PC-3 (cell line): ENCODE results near the gene MAP1LC3B2. TPM values are rescaled to one million over a fixed set of nuclear protein-coding genes. Genes with fewer than 3 reads are reported as not detected.

Experiments used
- ATAC-seq: fragments of 200-7000 bp; cut with Tn5 transposase; 2 replicates; pipeline ENCODE4 v1.9.1; 2020; ENCODE audit warnings: mild to moderate bottlenecking, moderate library complexity
- BruUV-seq: library from RNA; stranded (reverse); fragments of 400-500 nt; replicated peaks from 2 replicates; lab custom pipeline; 2021; lab: Mats Ljungman, UMichigan
- CTCF ChIA-PET: fragments of 300-600 bp; sonication (Branson Sonifier 250); formaldehyde crosslinking; loops from one replicate; lab custom pipeline; 2022; ENCODE audit warnings: antibody characterized with exemption; lab: Charles Lee
- POLR2A ChIA-PET: fragments of 300-600 bp; sonication (Branson Sonifier 250); formaldehyde crosslinking; loops from one replicate; lab custom pipeline; 2022; ENCODE audit warnings: antibody characterized with exemption; ENCODE audit not compliant: unreplicated experiment; lab: Charles Lee
- DNase-seq: peaks from one replicate; pipeline ENCODE4 v3.0.0-alpha.2; 2015
- H2AFZ ChIP-seq: fragments of 300-600 bp; sonication (generic); 2 replicates; pipeline ENCODE4 v1.6.0; 2016; ENCODE audit warnings: antibody characterized with exemption, low read length
- H3F3A ChIP-seq: fragments of 300-600 bp; sonication (generic); one replicate; pipeline ENCODE4 v1.6.0; 2017; ENCODE audit warnings: antibody characterized with exemption, low read length, control low read depth, mild to moderate bottlenecking; ENCODE audit not compliant: unreplicated experiment
- H3K27ac ChIP-seq: fragments of 300-600 bp; sonication (generic); 2 replicates; pipeline ENCODE4 v1.5.1; 2016; ENCODE audit warnings: mild to moderate bottlenecking, low read length
- H3K27me3 ChIP-seq: fragments of 300-600 bp; sonication (generic); 2 replicates; pipeline ENCODE4 v1.6.1; 2016; ENCODE audit warnings: low read length, mixed read lengths
- H3K36me3 ChIP-seq: fragments of 300-600 bp; sonication (generic); 2 replicates; pipeline ENCODE4 v1.6.1; 2016; ENCODE audit warnings: low read depth, mixed run types, low read length, mixed read lengths
- H3K4me1 ChIP-seq: fragments of 300-600 bp; sonication (generic); 2 replicates; pipeline ENCODE4 v1.5.1; 2016; ENCODE audit warnings: low read length; ENCODE audit not compliant: insufficient read depth
- H3K4me2 ChIP-seq: fragments of 300-600 bp; sonication (generic); 2 replicates; pipeline ENCODE4 v1.6.0; 2016; ENCODE audit warnings: low read length
- H3K4me3 ChIP-seq: fragments of 300-600 bp; sonication (generic); 2 replicates; pipeline ENCODE4 v1.5.1; 2016; ENCODE audit warnings: mild to moderate bottlenecking, low read length, mixed read lengths
- H3K79me2 ChIP-seq: fragments of 300-600 bp; sonication (generic); 2 replicates; pipeline ENCODE4 v1.6.1; 2017; ENCODE audit warnings: low read length, mixed read lengths
- H3K9ac ChIP-seq: fragments of 300-600 bp; sonication (generic); 2 replicates; pipeline ENCODE4 v1.6.0; 2016; ENCODE audit warnings: mild to moderate bottlenecking, low read length
- H3K9me2 ChIP-seq: fragments of 300-600 bp; sonication (generic); replicated peaks from 2 replicates; pipeline ENCODE4 v1.6.1; 2016; ENCODE audit warnings: mixed run types, low read length, mixed read lengths
- H3K9me3 ChIP-seq: fragments of 300-600 bp; sonication (generic); 2 replicates; pipeline ENCODE4 v1.6.1; 2016; ENCODE audit warnings: low read length, mixed read lengths
- H4K20me1 ChIP-seq: fragments of 300-600 bp; sonication (generic); 2 replicates; pipeline ENCODE4 v1.6.1; 2016; ENCODE audit warnings: low read length, mixed read lengths
- EZH2 ChIP-seq: fragments of 300-600 bp; sonication (generic); IDR thresholded peaks from one replicate; pipeline ENCODE4 v1.6.1; 2017; ENCODE audit warnings: antibody characterized with exemption, mild to moderate bottlenecking, low read length; ENCODE audit not compliant: unreplicated experiment
- EZH2phosphoT487 ChIP-seq: fragments of 300-600 bp; sonication (generic); IDR thresholded peaks from 2 replicates; pipeline ENCODE4 v1.6.1; 2018; ENCODE audit warnings: mild to moderate bottlenecking, antibody characterized with exemption, low read length, borderline replicate concordance
- intact Hi-C: fragments of 100-400 bp; cut with micrococcal nuclease; formaldehyde crosslinking; loops from 2 replicates; pipeline ENCODE4 v1.9.0; 2023
- total RNA-seq: library from RNA; depleted of rRNA; stranded (reverse); fragments of >200 nt; gene quantifications from 2 replicates; pipeline ENCODE4 v1.2.3, GENCODE V29; 2014
- TF ChIP-seq, protein P1 (sequence below): fragments of 300-600 bp; sonication (generic); conservative IDR thresholded peaks from 2 replicates; pipeline ENCODE4 v1.5.1; 2017; ENCODE audit warnings: antibody characterized with exemption, low read depth, mild to moderate bottlenecking, low read length

The MAP1LC3B2 gene
- total RNA-seq, 1 experiment from 2014 or later: not detected

GRCh38 chr12:116520801-116521471 lies 38.2 kb upstream of the MAP1LC3B2 start:
- H3K27me3 ChIP-seq: no peaks in the 10 kb centered on the region
- H3K9ac ChIP-seq: no peak overlapping the region
- no peaks in the 10 kb centered on the region for H3K9me2 ChIP-seq
- H3K27ac ChIP-seq: no peak overlapping the region
- no TSS peak for BruUV-seq
- no peak overlapping the region for H3K4me3 ChIP-seq
- intact Hi-C loops: loop anchor here (10.0 kb wide), 1 partner anchor 174 kb away; no protein-coding TSS in a partner anchor
- ChIA-PET CTCF (no interaction called here), POLR2A (no interaction called here)
- H3K79me2 ChIP-seq: no peaks in the 10 kb centered on the region
- no peaks in the 10 kb centered on the region for H3K36me3 ChIP-seq
- no peak overlapping the region for H3K4me2 ChIP-seq
- H3K9me3 ChIP-seq: no peaks in the 10 kb centered on the region
- no peak for ATAC-seq
- TF ChIP-seq, protein P1, sequence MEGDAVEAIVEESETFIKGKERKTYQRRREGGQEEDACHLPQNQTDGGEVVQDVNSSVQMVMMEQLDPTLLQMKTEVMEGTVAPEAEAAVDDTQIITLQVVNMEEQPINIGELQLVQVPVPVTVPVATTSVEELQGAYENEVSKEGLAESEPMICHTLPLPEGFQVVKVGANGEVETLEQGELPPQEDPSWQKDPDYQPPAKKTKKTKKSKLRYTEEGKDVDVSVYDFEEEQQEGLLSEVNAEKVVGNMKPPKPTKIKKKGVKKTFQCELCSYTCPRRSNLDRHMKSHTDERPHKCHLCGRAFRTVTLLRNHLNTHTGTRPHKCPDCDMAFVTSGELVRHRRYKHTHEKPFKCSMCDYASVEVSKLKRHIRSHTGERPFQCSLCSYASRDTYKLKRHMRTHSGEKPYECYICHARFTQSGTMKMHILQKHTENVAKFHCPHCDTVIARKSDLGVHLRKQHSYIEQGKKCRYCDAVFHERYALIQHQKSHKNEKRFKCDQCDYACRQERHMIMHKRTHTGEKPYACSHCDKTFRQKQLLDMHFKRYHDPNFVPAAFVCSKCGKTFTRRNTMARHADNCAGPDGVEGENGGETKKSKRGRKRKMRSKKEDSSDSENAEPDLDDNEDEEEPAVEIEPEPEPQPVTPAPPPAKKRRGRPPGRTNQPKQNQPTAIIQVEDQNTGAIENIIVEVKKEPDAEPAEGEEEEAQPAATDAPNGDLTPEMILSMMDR: no peak
- TF ChIP-seq EZH2phosphoT487 (no peak), EZH2 (no peak)
- peaks cover 2% of the 10 kb centered on the region for H3F3A ChIP-seq
- H2AFZ ChIP-seq: no peak overlapping the region
- no peak for DNase-seq
- no peaks in the 10 kb centered on the region for H4K20me1 ChIP-seq
- H3K4me1 ChIP-seq: peaks cover 22% of the 10 kb centered on the region

DNA sequence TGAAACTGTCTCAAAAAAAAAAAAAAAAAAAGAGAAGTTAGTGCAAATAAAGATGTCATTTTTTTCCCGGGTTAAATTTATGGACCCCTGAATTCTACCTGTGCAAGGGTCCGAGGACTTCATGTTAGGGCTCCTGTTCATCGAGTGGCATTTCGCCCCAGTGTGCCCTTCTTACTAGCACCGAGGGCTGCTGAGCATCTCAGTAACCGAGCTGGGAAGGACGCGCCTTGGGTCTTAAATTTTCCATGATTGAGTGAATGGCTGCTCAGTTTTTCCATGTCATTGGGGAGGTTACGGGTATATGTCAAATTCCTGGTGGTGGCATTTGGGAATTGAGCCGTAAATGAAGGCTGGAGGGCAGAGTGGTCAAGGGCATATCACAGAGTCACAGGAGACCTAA lies 34.9 kb upstream of the MAP1LC3B2 start:
- Histone ChIP-seq H3K4me1 (peaks cover 53% of the 10 kb centered on the region), H3K27me3 (no peaks in the 10 kb centered on the region), H3K9me3 (no peaks in the 10 kb centered on the region), H3K36me3 (no peaks in the 10 kb centered on the region; the same call in 1 of the 2 replicates), H2AFZ (no peak overlapping the region), H3K27ac (peak overlapping the region; percentile 96), H3F3A (peaks cover 4% of the 10 kb centered on the region), H3K4me2 (peak overlapping the region; percentile 76), H3K79me2 (no peaks in the 10 kb centered on the region), H3K9ac (peak overlapping the region; percentile 92), H4K20me1 (no peaks in the 10 kb centered on the region), H3K9me2 (no peaks in the 10 kb centered on the region), H3K4me3 (no peak overlapping the region)
- BruUV-seq: no TSS peak
- DNase-seq (no peak), ATAC-seq (no peak)
- intact Hi-C loops: loop anchor here (10.0 kb wide), 1 partner anchor 170 kb away; no protein-coding TSS in a partner anchor
- POLR2A ChIA-PET: interaction anchor here (0.6 kb wide), 2 partner anchors 8 to 40 kb away, joined by 4 to 6 read pairs; no protein-coding TSS in a partner anchor
- CTCF ChIA-PET: interaction anchor here (0.9 to 1.6 kb wide), 2 partner anchors 68 to 118 kb away, joined by 3 to 6 read pairs; no protein-coding TSS in a partner anchor
- TF ChIP-seq EZH2phosphoT487: no peak
- no peak for TF ChIP-seq EZH2
- TF ChIP-seq, protein P1: no peak
